Embryonic facial prominence (tissue), 1 donor: ENCODE results near the gene CHAC1.

Experiments used
- DNase-seq: peaks from one replicate; pipeline ENCODE4 v3.0.0-alpha.2; 2016; ENCODE audit errors: extremely low spot score

Gene CHAC1

DNA sequence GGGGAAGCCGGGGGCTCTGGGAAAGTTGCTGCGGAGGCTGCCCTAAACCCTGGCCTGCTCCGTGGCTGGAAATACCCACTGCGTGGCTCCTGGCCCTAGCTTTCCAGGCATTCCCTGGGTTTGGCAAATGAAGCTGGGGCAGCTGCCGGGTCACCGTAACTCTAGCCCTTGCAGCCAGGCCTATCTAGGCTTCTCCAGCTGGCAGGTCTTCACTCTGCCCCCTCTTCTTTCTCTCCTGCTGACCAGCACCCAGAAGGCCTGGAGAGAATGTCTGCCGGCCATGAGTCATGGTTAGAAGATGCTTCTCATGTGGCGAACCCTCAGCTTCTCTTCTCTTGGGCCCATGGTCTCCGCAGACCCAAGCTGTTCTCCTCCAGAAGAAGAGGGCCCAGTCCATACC lies 29.7 kb upstream of the CHAC1 start:
- DNase-seq, result no peak

DNA sequence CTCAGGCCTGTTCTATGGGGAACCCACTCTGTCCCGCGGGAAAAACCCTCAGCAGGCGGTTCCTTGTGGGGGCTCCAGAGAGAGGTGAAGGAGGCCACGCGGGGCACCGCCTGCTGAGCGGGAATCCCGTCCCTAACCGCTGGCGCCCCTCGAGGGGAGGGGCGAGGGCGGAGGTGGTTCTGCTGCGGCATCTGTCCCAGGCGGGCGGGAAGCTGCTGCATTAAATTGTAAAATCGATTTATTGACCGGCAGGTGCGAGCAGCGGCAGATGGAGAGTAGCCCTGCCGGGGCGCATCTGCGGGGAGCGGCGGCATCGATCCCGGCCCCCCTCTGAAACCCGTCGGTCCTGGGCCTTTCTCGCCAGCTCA lies 27.8 kb upstream of the CHAC1 start:
- DNase-seq, result no peak

DNA sequence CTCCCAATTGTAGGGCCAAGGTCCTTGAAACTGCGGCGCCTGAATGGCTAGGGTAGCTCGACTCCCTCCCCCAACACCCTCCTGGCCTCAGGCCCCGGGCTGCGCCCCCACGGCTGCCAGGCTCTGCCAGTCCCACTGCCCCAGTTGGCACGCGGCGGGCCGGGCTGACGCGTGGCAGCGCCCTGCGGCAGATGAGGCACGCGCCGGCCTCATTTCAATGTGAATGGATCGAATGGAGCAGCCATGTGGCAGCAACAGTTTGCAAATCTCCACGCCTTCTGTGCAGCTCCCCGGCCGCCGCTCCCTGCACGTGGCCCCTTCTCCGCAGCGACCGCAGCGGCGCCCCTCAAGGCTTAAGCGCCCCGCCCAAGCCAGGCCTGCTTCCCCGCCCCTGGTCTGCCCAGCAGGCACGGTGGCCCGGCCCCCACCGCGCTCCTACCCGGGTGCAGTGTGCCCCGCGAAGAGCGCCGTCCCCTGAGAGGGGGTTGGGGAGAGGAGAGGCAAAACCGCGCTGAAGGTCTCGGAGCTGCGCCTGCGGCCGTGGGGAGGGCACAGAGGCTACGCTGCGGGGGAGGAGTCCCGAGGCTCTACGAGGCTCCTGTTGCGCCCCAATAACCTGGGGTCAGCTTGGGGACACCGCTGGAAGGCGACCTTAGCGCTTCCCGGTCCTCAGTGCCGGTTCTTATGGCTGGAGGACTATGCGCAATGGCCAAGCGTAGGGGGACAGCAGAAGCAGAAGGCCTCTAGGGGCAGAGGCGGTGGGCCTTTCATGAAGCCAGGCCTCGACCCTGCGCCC lies 27.2 kb upstream of the CHAC1 start:
- DNase-seq, result no peak

DNA sequence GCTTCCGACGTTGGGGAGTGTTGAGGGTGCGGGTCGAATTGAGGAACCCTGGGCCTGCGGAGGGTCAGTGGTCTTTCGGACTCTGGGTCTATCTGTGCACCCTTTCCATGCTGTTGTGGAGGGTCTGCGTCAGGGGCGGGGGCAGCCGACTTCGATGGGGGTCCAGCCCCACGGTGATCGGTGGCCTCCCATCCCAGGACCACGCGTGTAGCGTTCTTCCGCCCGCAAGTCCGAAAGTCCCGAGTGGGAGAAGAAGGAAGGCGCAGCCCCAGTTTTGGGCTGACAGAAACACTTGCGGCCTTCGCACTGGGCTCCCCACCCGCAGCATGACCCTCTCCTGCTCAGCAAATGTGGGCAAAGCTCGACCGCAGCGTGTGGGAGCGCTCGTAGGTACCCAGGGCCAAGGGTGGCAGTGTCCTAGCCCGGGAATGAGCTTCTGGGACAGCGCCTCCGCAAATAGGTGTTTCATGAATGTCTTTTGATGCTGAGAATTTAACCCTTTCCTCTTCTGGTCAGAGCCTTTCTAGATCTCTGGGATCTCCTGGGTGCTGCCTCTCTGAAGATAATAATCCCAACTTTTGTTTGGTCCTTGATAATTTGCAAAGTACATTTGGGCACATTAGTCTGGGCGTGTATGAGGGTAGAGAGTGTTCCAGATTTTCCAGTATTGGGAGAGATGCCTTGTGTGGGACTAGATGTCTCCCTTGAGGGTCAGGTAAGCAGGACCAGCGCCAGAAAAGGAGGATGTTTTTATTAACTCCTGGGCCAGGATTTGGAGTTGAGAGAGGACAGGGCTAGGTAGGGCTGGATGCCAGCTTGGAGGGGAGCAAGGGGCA lies 26.4 kb upstream of the CHAC1 start:
- DNase-seq, result no peak

DNA sequence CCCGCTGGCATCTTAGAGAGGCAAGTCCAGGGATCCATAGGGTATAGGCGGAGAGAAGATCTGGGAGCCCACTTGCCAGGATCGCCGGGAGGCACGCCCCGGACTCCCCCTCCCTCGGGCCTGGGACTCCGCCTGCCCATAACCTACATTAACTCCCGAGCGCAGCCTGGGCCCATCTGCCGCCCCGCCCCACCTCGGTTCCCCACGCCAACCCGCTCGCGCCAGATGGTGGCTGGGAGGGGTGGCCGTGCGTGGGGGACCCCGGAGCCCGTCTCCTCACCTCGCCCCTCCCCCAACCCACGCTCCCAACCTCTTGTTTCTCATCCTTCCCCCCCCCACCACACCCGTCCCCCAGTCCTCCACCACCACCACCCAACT lies 25.8 kb upstream of the CHAC1 start:
- no peak for DNase-seq

DNA sequence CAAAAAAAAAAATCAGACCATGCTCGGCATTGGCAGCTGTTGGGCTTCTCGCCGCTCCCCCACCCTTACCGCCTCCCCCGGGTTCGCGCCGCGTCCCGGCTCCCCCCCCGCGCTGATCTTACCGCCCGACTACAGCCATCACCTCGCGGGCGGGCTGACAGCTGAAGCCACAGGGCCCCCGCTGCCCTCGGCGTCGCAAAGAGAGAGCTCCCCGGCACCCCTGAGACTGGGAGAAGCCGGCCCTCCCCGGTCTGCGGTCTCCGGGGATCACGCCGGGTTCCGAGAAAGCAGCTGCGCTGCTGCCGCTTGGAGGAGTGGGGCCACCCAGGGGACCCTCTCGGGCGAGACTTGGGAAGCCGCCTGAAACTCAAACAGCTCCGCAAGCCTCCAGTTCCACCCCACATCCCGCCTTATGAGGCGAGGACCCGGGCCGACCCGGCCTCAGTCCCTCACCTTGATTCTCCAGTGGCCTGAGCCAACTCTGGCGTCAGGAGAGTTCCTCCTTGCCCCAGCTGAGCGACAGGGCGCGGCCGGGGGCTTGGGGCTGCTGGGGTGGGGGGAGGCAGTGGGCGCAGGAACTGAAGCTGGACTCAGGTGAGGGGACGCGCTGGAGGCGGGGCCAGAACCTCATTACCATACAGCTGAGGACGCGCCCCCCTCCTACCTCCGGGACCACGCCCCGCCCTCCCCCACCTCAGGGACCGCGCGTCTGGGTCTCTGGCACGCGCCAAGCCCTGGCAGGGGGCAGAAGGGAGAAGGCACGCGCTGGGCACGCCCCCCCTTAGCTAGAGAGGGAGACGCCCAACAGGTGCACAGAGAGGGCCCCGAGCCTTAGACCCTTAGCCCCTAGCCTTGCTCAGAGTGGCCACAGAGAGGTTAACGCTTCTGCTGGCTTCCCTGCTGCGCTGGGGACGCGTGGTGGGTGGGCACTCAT lies 25.1 kb upstream of the CHAC1 start:
- DNase-seq, result no peak

DNA sequence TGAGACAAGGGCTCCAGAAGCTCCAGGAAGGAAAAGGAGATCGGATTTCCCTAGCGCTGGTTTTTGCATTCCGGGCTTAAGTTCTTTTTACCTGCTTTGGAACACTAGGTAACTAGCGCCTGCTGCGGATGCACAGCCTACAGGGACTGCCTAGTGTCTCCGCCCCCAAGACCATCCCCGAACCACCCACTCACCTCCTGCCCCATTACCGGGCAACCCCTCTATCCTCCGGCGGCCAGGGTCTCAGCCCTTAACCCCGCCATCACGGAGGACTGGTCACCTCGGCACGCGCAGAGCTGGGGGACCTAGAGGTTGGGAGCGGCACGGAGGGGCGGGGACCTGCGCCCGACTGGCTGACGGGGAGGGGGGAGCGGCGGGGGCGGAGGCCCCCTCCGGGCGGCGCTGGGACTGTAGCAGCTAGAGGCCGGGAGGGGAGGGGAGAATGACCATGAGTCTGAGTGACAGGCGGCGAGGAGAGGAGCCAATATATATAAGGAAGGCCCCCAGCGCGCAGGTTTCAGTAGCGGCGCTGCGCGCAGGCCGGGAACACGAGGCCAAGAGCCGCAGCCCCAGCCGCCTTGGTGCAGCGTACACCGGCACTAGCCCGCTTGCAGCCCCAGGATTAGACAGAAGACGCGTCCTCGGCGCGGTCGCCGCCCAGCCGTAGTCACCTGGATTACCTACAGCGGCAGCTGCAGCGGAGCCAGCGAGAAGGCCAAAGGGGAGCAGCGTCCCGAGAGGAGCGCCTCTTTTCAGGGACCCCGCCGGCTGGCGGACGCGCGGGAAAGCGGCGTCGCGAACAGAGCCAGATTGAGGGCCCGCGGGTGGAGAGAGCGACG lies 24.2 kb upstream of the CHAC1 start, which contains the start of gene DLL4:
DLL4 (plus strand) TSS at position 520 of the 839 bp plus-strand sequence. CDS start 329 bp downstream, outside the sequence.
- no peak for DNase-seq

DNA sequence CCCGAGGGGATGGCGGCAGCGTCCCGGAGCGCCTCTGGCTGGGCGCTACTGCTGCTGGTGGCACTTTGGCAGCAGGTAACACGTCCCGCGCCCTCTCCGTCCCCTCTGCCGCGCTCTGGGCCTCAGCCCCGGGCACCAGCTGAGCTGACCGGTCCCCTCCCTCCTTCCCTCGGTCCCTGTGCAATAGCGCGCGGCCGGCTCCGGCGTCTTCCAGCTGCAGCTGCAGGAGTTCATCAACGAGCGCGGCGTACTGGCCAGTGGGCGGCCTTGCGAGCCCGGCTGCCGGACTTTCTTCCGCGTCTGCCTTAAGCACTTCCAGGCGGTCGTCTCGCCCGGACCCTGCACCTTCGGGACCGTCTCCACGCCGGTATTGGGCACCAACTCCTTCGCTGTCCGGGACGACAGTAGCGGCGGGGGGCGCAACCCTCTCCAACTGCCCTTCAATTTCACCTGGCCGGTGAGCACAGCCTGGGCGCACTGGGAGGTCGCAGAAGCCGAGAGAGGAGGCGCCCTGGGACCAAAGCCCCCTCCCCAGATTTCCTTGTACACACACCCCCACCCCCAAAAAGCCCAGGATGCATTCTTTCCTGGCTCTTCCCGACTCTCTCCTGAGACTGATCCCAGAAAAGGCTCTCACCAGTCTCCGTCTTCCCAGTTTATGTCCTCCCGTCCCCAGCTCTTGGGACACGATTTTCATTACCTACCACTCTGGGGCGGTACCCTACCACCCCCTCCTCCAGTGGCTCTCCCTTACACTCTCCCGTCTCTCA lies 23.4 kb upstream of the CHAC1 start:
- DNase-seq, result no peak

DNA sequence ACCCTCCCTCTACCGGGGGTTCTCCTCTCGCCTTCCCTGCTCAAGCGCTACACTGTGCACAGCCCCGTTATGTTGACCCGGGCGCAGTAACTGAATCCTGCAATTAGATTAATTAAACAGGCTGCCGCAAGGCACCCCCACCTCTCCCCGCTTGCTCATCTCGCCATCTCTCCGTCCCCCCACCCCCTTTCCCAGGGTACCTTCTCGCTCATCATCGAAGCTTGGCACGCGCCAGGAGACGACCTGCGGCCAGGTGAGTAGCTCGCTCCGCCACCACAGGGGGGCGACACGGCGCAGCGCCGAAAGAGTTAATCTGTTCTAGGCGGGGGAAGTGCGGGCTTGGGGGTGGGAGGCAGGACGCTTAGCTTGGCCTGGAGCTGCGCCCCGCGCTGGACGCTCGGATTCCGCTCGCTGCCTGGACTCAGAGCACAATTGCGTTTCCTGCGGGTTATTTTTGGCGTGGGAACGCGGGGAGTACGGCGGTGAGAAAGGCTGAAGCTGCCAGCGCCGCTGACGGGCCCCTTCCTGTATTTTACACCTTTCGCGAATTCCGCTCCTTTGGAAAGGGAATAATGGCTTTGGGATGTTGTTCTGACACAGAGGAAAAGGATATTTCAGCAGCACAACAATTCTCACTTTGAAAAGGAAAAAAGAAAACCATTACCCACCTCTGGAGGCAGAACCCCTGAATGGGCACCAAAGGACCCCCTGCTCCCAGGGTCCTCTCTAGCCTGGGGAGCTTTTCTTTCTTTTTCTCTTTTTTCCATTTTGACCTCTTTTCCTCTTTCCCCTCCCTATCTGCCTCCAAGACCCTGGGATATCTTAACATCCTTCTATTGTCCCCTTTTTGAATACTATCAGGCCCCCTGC lies 22.6 kb upstream of the CHAC1 start:
- no peak for DNase-seq

DNA sequence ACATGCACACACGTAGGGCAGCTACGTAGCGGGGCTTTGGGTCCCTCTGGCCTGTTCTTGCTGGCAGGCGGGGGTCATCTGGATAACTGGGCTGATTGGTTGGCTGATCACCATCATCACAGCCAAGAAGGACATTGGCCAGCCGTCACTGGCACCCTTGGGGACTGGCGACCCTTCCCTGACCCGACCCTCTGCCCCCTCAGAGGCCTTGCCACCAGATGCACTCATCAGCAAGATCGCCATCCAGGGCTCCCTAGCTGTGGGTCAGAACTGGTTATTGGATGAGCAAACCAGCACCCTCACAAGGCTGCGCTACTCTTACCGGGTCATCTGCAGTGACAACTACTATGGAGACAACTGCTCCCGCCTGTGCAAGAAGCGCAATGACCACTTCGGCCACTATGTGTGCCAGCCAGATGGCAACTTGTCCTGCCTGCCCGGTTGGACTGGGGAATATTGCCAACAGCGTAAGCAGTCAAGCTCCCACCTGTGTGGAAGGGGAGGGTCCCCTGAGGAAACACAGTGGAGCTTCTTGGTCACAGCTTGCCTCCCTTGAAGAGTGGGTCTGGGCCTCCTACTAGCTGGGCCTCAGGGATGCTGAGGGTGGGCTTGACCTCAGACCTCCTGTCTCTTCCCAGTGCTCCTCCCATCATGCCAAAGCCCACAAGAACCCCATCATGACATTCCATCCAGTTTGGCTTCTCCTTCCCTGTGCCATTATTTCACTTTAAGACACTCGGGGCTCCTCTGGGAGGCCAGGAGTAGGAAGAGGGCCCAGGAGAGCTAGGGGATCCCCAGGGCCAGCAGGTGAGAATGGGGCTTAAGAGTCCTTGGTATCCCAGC lies 21.8 kb upstream of the CHAC1 start:
- DNase-seq, result no peak

DNA sequence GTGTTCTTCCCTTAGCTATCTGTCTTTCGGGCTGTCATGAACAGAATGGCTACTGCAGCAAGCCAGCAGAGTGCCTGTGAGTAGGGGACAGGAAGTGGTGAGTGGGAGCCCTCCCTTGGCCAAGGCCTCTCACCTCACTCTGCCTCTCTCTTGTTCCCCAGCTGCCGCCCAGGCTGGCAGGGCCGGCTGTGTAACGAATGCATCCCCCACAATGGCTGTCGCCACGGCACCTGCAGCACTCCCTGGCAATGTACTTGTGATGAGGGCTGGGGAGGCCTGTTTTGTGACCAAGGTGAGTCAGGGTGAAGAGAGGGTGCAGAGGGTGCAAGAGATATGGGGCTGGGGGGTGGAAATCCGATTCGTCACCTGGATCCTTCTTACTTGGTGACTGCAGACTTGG lies 21.1 kb upstream of the CHAC1 start:
- DNase-seq, result no peak

DNA sequence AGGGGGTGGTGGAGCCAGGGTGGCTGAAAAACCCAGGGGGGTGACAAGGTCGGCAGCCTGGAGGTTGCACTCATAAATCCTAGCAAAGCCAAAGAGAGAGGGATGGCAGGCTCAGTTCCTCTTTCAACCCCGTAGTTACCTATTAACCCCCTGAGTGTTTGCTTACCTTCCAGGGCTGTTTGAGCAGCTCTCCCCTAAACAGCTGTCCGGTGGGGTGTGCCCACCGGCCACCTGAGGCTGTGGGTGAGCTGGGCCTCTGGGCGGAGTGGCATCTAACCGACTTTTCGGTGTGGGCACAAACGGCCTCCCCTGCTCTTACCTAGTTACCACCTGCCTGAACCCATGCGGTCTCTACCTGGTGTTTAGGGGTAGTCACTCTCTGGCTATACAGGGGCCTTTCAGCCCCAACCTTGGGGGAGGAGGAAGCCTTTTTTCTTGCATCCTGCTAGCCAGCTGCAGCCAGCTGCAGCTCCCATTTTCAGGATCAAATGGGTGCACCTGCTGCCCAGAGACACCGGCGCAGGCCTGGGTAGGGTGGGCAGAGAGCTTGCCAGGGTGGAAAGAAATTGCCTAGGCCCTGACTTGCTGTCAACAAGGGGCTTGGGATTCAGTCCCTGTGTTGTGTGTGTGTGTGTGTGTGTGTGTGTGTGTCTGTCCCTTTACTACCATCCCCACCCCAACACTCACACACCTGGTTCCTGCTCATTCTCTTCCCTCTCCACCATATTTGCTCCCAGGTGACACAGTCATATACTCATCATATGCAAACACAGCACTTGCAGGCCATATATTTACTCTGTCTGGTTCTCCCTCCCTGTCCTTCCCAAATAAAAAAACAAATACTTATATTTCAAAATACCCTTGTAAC lies 20.4 kb upstream of the CHAC1 start:
- DNase-seq, result no peak

DNA sequence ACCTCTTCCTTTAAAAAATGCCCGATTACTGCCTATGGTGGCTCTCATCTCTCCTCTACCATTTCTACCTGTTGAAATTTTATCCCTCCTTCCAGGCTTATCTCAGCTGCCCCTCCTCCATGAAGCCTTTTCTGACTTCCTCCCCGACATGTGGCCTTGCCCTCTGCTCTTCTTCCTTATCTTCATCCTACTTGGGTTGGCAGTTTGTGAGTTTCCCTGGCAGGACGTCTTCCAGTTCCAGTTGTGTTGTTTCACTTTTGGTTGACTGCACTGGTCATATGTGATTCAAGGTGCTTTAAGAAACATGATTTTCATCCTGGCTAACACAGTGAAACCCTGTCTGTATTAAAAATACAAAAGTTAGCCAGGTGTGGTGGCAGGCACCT lies 19.8 kb upstream of the CHAC1 start:
- DNase-seq, result no peak

DNA sequence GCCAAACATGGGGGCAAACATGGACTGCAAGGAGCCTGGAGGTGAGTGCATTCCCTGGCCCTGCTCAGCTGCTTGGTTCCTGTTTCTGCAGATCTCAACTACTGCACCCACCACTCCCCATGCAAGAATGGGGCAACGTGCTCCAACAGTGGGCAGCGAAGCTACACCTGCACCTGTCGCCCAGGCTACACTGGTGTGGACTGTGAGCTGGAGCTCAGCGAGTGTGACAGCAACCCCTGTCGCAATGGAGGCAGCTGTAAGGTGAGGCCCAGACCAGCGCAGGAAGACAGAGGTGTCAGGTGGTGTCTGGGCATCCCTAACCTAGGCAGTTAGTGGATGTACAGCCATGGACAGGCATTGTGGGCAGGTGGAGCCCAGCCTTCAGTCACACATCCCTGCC lies 18.8 kb upstream of the CHAC1 start:
- DNase-seq, result no peak

DNA sequence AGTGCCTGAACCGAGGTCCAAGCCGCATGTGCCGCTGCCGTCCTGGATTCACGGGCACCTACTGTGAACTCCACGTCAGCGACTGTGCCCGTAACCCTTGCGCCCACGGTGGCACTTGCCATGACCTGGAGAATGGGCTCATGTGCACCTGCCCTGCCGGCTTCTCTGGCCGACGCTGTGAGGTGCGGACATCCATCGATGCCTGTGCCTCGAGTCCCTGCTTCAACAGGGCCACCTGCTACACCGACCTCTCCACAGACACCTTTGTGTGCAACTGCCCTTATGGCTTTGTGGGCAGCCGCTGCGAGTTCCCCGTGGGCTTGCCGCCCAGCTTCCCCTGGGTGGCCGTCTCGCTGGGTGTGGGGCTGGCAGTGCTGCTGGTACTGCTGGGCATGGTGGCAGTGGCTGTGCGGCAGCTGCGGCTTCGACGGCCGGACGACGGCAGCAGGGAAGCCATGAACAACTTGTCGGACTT lies 17.0 kb upstream of the CHAC1 start:
- no peak for DNase-seq

DNA sequence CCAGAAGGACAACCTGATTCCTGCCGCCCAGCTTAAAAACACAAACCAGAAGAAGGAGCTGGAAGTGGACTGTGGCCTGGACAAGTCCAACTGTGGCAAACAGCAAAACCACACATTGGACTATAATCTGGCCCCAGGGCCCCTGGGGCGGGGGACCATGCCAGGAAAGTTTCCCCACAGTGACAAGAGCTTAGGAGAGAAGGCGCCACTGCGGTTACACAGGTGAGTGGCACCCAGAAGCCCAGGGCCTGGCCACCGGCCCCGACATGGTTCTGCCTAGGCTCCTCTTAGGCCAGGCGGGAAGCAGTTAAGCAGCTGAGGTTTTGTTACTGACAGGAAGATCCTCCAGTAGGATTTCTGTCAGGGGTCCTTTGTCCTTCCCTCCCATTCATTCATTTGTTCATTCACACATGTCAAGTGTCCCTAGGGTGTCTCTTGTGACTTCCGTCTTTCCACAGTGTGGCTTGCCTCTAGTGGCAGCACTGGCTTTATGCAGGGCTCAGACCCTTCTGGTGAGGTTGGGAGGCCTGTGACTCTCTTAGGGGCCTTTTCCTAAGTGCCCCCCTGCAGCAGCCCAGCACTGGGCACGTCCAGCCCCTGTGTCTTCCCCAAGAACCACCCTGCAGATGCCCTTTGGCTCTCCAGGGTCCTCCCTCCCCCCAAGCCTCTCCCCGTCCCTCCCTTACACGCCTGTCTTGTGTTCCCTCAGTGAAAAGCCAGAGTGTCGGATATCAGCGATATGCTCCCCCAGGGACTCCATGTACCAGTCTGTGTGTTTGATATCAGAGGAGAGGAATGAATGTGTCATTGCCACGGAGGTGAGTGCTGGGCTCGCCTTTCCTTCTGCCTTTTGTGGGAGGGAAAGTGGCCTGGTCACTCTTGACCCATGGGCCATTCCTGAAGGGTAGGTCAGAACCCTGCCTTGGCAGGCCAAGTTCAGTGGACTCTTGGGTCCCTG lies 16.3 kb upstream of the CHAC1 start:
- DNase-seq, result no peak
